Measurements from ENCODE around the gene NCKAP5. TPM values are rescaled to one million over a fixed set of nuclear protein-coding genes. Genes with fewer than 3 reads are reported as not detected.

NCKAP5 gene
- total and polyA plus RNA-seq, 9 of the 15 experiments (the other 6 are each of a cell fraction or from before 2014, with no cell fraction given), result not detected

- Histone ChIP-seq H3K79me2 (ENCODE audit: control insufficient read depth, insufficient read depth, low read length) (no peaks in the 10 kb centered on the region), H4K20me1 (replicated peaks; ENCODE audit: control insufficient read depth, insufficient read depth, low read length) (no peaks in the 10 kb centered on the region), H3K36me3 (ENCODE audit: control insufficient read depth, insufficient read depth, low read length) (no peaks in the 10 kb centered on the region), H3K27me3 (ENCODE audit: control insufficient read depth in 2 of 2, insufficient read depth in 2 of 2, low read length in 2 of 2) (no peaks in the 10 kb centered on the region), H3K27ac (ENCODE audit: extremely low read depth, low read depth, low read length) (no peak overlapping the region), H2AFZ (ENCODE audit: low read depth, low read length) (no peak overlapping the region), H3K4me2 (ENCODE audit: insufficient read depth, low read length) (no peak overlapping the region), H3K9me3 (replicated peaks; ENCODE audit: control insufficient read depth, insufficient read depth, low read depth, low read length) (no peaks in the 10 kb centered on the region), H3K9ac (ENCODE audit: insufficient read depth in 1 of 2, low read depth in 2 of 2, low read length in 2 of 2) (no peak overlapping the region), H3K9me1 (ENCODE audit: control insufficient read depth, insufficient read depth, low read length) (no peaks in the 10 kb centered on the region), H3K4me1 (replicated peaks in 1 of 2; ENCODE audit: control insufficient read depth in 2 of 2, insufficient read depth in 2 of 2, low read length in 2 of 2) (no peaks in the 10 kb centered on the region), H3K4me3 (no peak overlapping the region)
- no peak for TF ChIP-seq ZNF232 (CRISPR knock-in tag; IDR thresholded peaks at IDR 0.05)
- no peak for TF ChIP-seq TFAM (CRISPR knock-in tag; conservative IDR thresholded peaks at IDR 0.05)
- no peak for TF ChIP-seq IRF2 (CRISPR knock-in tag; IDR thresholded peaks at IDR 0.05)
- TF ChIP-seq NR2C2 (CRISPR knock-in tag; IDR thresholded peaks at IDR 0.05), result no peak
- no peak for TF ChIP-seq NR2C2 (tag; IDR thresholded peaks at IDR 0.05)
- no peak for TF ChIP-seq TBP (optimal IDR thresholded peaks at IDR 0.05; ENCODE audit: low read depth, low read length)
- TF ChIP-seq BRF2 (IDR thresholded peaks at IDR 0.05; ENCODE audit: borderline replicate concordance, insufficient read depth, insufficient read length), result no peak
- no peak for TF ChIP-seq ELK1 (CRISPR knock-in tag; IDR thresholded peaks at IDR 0.05)
- TF ChIP-seq DACH1 (IDR thresholded peaks at IDR 0.05; ENCODE audit: partially characterized antibody), result no peak
- DNase-seq (ENCODE audit: extremely low read depth in 1 of 4, low spot score in 3 of 4) (no peak), FAIRE-seq (no peak), ATAC-seq (no peak)
- intact Hi-C loops (cut with micrococcal nuclease) (no loop called here), in situ Hi-C loops (cut with MboI) (no loop called here)
- BruUV-seq (replicated peaks), result no TSS peak
- CTCF ChIA-PET (ENCODE audit: low intra/inter-chr PET ratio), result no interaction called here
- POLR2A ChIA-PET, result no interaction called here
Observed at GRCh38 chr2:132750606-132751005, 817.7 kb downstream of the NCKAP5 start.

Data from K562 (cell line).